ENCODE results near the gene PARP8. TPM values are rescaled to one million over a fixed set of nuclear protein-coding genes. Genes with fewer than 3 reads are reported as not detected.

Gene PARP8
- total RNA-seq, 2 experiments from 2014 or later, result 36.8 to 39.2 TPM

DNA sequence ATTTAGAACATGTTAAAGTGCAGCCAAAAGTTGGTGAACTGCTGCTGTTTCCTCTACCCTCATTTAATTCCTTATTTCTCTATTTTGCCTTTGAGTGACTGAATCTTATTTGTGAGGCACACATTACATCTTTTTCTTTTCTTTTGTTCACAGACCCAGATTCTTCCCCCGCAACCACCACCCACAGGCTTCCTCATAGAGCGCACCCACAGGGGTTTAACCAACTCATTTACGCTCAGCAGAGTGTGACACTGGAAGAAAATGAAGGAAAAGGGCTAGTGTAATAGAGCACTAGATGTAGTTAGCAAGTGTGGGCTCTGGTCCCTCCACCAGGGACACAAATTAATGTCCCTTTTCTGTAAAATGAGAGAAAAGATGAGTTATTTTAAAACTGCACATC, 200.7 kb downstream of the PARP8 start:
- intact Hi-C loops (cut with micrococcal nuclease; ENCODE audit: unreplicated experiment), result no loop called here
- no peaks in the 10 kb centered on the region for H3K79me2 ChIP-seq (ENCODE audit: insufficient read depth, low read depth, low read length)
- no peaks in the 10 kb centered on the region for H3K9me3 ChIP-seq (ENCODE audit: low read length)
- H3K36me3 ChIP-seq (ENCODE audit: insufficient read depth, low read length), result no peaks in the 10 kb centered on the region; the same call in 1 of the 2 replicates
- TF ChIP-seq, protein P1, sequence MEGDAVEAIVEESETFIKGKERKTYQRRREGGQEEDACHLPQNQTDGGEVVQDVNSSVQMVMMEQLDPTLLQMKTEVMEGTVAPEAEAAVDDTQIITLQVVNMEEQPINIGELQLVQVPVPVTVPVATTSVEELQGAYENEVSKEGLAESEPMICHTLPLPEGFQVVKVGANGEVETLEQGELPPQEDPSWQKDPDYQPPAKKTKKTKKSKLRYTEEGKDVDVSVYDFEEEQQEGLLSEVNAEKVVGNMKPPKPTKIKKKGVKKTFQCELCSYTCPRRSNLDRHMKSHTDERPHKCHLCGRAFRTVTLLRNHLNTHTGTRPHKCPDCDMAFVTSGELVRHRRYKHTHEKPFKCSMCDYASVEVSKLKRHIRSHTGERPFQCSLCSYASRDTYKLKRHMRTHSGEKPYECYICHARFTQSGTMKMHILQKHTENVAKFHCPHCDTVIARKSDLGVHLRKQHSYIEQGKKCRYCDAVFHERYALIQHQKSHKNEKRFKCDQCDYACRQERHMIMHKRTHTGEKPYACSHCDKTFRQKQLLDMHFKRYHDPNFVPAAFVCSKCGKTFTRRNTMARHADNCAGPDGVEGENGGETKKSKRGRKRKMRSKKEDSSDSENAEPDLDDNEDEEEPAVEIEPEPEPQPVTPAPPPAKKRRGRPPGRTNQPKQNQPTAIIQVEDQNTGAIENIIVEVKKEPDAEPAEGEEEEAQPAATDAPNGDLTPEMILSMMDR (conservative IDR thresholded peaks at IDR 0.05; ENCODE audit: low read length), result no peak
- TF ChIP-seq EZH2phosphoT487 (IDR thresholded peaks at IDR 0.05; ENCODE audit: borderline replicate concordance, low read depth, low read length), result no peak
- H3K4me3 ChIP-seq (ENCODE audit: low read depth, low read length, poor library complexity, severe bottlenecking), result no peak overlapping the region
- ChIA-PET CTCF (ENCODE audit: unreplicated experiment) (no interaction called here), POLR2A (no interaction called here)
- H3K4me1 ChIP-seq (ENCODE audit: insufficient read depth, low read length, poor library complexity, severe bottlenecking), result peaks cover 7% of the 10 kb centered on the region
- H4K20me1 ChIP-seq (ENCODE audit: insufficient read depth, low read length), result no peaks in the 10 kb centered on the region
- H3K9me2 ChIP-seq (ENCODE audit: insufficient read depth, low read length), result no peaks in the 10 kb centered on the region
- no peak for DNase-seq (ENCODE audit: low spot score)
- no peak overlapping the region for H3K4me2 ChIP-seq (ENCODE audit: low read length)
- no peak overlapping the region for H2AFZ ChIP-seq (ENCODE audit: low read length)
- no TSS peak for BruUV-seq (replicated peaks)
- no peak overlapping the region for H3K27ac ChIP-seq (ENCODE audit: low read depth, low read length, poor library complexity, severe bottlenecking)

DNA sequence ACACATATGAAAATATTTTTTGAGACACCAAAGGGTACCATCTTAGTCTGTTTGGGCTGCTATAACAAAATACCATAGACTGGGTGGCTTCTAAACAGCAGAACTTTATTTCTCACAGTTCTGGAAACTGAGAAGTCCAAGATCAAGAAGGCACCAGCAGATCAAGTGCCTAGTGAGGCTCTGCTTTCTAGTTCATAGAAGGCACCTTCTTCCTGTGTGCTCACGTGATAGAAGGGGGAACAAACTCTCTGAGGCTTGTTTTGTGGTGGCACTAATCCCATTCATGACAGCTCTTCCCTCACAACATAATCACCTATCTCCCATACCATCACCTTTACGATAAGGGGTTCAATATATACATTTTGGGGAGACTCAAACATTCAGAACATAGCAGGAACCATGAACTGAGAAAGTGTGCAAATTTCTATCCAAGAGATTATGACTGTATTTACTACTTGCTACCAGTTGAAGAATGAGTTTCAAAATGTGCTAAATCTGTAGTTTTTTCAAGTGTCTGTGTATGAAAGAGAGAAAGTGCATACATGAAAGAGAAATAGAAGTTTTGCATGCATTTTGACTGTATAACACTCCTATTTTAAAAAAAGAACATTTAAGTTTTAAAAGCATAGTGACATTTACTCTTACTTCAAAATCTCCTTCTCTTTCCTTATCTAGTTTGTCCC, 207.3 kb downstream of the PARP8 start:
- H3K4me3 ChIP-seq (ENCODE audit: low read depth, low read length, poor library complexity, severe bottlenecking), result no peak overlapping the region
- ChIA-PET CTCF (ENCODE audit: unreplicated experiment) (no interaction called here), POLR2A (no interaction called here)
- peak; percentile 11 for DNase-seq (ENCODE audit: low spot score)
- H3K79me2 ChIP-seq (ENCODE audit: insufficient read depth, low read depth, low read length), result no peaks in the 10 kb centered on the region
- H3K4me1 ChIP-seq (ENCODE audit: insufficient read depth, low read length, poor library complexity, severe bottlenecking), result peaks cover 10% of the 10 kb centered on the region
- H3K9me3 ChIP-seq (ENCODE audit: low read length), result no peaks in the 10 kb centered on the region
- H2AFZ ChIP-seq (ENCODE audit: low read length), result peak overlapping the region; percentile 48; the same call in 1 of the 2 replicates
- intact Hi-C loops (cut with micrococcal nuclease; ENCODE audit: unreplicated experiment), result no loop called here
- no peaks in the 10 kb centered on the region for H4K20me1 ChIP-seq (ENCODE audit: insufficient read depth, low read length)
- BruUV-seq (replicated peaks), result no TSS peak
- no peak overlapping the region for H3K27ac ChIP-seq (ENCODE audit: low read depth, low read length, poor library complexity, severe bottlenecking)
- H3K9me2 ChIP-seq (ENCODE audit: insufficient read depth, low read length), result no peaks in the 10 kb centered on the region
- TF ChIP-seq, protein P1 (conservative IDR thresholded peaks at IDR 0.05; ENCODE audit: low read length), result no peak
- TF ChIP-seq EZH2phosphoT487 (IDR thresholded peaks at IDR 0.05; ENCODE audit: borderline replicate concordance, low read depth, low read length), result no peak
- no peaks in the 10 kb centered on the region for H3K36me3 ChIP-seq (ENCODE audit: insufficient read depth, low read length)
- H3K4me2 ChIP-seq (ENCODE audit: low read length), result no peak overlapping the region

DNA sequence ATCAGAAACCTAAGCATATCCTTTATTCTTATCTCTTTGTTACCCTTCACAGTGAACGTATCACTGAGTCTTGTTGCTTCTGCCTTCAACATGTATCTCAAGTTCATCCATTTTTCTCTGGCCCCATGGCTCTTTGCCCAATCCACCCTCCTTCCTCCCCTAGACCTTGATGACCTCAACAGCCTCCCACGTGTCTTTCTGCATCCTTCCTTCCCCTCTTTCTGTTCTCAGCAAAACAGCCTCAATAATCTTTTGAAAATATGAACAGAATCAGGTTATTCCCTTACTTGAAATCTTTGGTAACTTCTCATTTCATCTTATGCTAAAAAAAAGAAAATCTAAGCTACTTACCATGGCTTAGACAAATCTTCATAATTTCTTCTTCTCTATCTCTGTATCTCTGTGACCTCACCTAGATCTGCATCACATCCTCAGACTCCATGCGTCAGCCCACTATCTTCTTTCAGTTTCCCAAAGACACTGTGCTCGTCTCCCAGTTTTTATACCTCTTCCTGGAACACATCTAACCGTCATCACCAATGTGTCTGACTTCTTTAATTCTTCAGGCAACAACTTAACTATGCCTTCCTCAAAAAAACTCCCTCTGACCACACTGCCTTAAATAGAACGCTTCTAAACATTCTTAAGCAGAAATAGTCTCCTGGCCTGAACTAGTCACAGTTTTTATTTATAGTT, 208.0 kb downstream of the PARP8 start:
- intact Hi-C loops (cut with micrococcal nuclease; ENCODE audit: unreplicated experiment), result no loop called here
- no peaks in the 10 kb centered on the region for H3K9me3 ChIP-seq (ENCODE audit: low read length)
- TF ChIP-seq, protein P1 (conservative IDR thresholded peaks at IDR 0.05; ENCODE audit: low read length), result no peak
- BruUV-seq (replicated peaks), result no TSS peak
- H3K4me2 ChIP-seq (ENCODE audit: low read length), result no peak overlapping the region
- ChIA-PET POLR2A (no interaction called here), CTCF (ENCODE audit: unreplicated experiment) (no interaction called here)
- H3K36me3 ChIP-seq (ENCODE audit: insufficient read depth, low read length), result no peaks in the 10 kb centered on the region
- H3K4me3 ChIP-seq (ENCODE audit: low read depth, low read length, poor library complexity, severe bottlenecking), result no peak overlapping the region
- peak overlapping the region; percentile 48; the same call in 1 of the 2 replicates for H2AFZ ChIP-seq (ENCODE audit: low read length)
- peaks cover 10% of the 10 kb centered on the region for H3K4me1 ChIP-seq (ENCODE audit: insufficient read depth, low read length, poor library complexity, severe bottlenecking)
- no peaks in the 10 kb centered on the region for H3K79me2 ChIP-seq (ENCODE audit: insufficient read depth, low read depth, low read length)
- no peak for DNase-seq (ENCODE audit: low spot score)
- no peaks in the 10 kb centered on the region for H4K20me1 ChIP-seq (ENCODE audit: insufficient read depth, low read length)
- no peaks in the 10 kb centered on the region for H3K9me2 ChIP-seq (ENCODE audit: insufficient read depth, low read length)
- no peak overlapping the region for H3K27ac ChIP-seq (ENCODE audit: low read depth, low read length, poor library complexity, severe bottlenecking)

All from OCI-LY7 (cell line).